ENCODE data around the gene ZNF148. TPM values are rescaled to one million over a fixed set of nuclear protein-coding genes. Genes with fewer than 3 reads are reported as not detected.
"Not testable (repeated sequence)": the region's sequence is repeated elsewhere in the genome, so short reads cannot be mapped to it uniquely, and the experiment has no call there.

Gene ZNF148
- total and polyA plus RNA-seq, 8 donors, result 2.1 to 31.2 (median 17.1) TPM

- Histone ChIP-seq H3K27me3 (no peaks in the 10 kb centered on the region), H3K4me3 (no peak overlapping the region), H3K4me1 (peaks cover 3 to 11% (median 7%) of the 10 kb centered on the region in 3 donors), H3K27ac (no peak overlapping the region), H3K36me3 (no peaks in the 10 kb centered on the region), H3K9me3 (no peaks in the 10 kb centered on the region)
- no peak for TF ChIP-seq CTCF (IDR thresholded peaks at IDR 0.05)
- intact Hi-C loops (cut with DNase I), result no loop called here
- ATAC-seq (no peak), FAIRE-seq (no peak), DNase-seq (no peak)
- WGBS, 2 donors, result 94 to 96% methylated on average over 7 of the region's 7 CpGs
Observed at GRCh38 chr3:125351152-125351551, 24.0 kb downstream of the ZNF148 start.

GRCh38 chr3:125350597-125350996 lies 24.5 kb downstream of the ZNF148 start:
- H3K27me3 ChIP-seq, result no peaks in the 10 kb centered on the region
- 68 to 69% methylated on average over 5 of the region's 5 CpGs for WGBS, 2 donors
- no peak overlapping the region for H3K4me3 ChIP-seq
- H3K9me3 ChIP-seq, result no peaks in the 10 kb centered on the region
- ATAC-seq, result no peak
- no peak for TF ChIP-seq CTCF (IDR thresholded peaks at IDR 0.05)
- intact Hi-C loops (cut with DNase I), result no loop called here
- FAIRE-seq, result no peak
- H3K36me3 ChIP-seq, result no peaks in the 10 kb centered on the region
- H3K27ac ChIP-seq, result no peak overlapping the region
- peaks cover 3 to 6% (median 3%) of the 10 kb centered on the region in 3 donors for H3K4me1 ChIP-seq
- DNase-seq, result no peak

GRCh38 chr3:125349556-125350165 lies 25.5 kb downstream of the ZNF148 start:
- no peaks in the 10 kb centered on the region for H3K27me3 ChIP-seq
- DNase-seq (no peak), ATAC-seq (no peak), FAIRE-seq (no peak)
- no peaks in the 10 kb centered on the region for H3K36me3 ChIP-seq
- no peak for TF ChIP-seq CTCF (IDR thresholded peaks at IDR 0.05)
- peaks cover 3 to 6% (median 3%) of the 10 kb centered on the region in 3 donors for H3K4me1 ChIP-seq
- no peaks in the 10 kb centered on the region for H3K9me3 ChIP-seq
- intact Hi-C loops (cut with DNase I), result no loop called here
- no peak overlapping the region for H3K27ac ChIP-seq
- no peak overlapping the region for H3K4me3 ChIP-seq

GRCh38 chr3:125349055-125349454 lies 26.1 kb downstream of the ZNF148 start:
- intact Hi-C loops (cut with DNase I), result no loop called here
- no peak overlapping the region for H3K27ac ChIP-seq
- TF ChIP-seq CTCF (IDR thresholded peaks at IDR 0.05), result no peak
- WGBS, 2 donors, result 29 to 39% methylated on average over 3 of the region's 3 CpGs
- ATAC-seq, result no peak
- H3K4me1 ChIP-seq, result peaks cover 3 to 6% (median 3%) of the 10 kb centered on the region in 3 donors
- H3K4me3 ChIP-seq, result no peak overlapping the region
- no peak for DNase-seq
- H3K36me3 ChIP-seq, result no peaks in the 10 kb centered on the region
- H3K9me3 ChIP-seq, result no peaks in the 10 kb centered on the region
- FAIRE-seq, result no peak
- no peaks in the 10 kb centered on the region for H3K27me3 ChIP-seq

GRCh38 chr3:125343367-125343766 lies 31.8 kb downstream of the ZNF148 start:
- DNase-seq; H3K27ac ChIP-seq; H3K4me3 ChIP-seq; intact Hi-C loops (cut with DNase I); H3K4me1 ChIP-seq; H3K9me3 ChIP-seq; ATAC-seq; H3K36me3 ChIP-seq; FAIRE-seq; H3K27me3 ChIP-seq: not testable (repeated sequence)
- WGBS, 2 donors, result 97 to 98% methylated on average over 6 of the region's 7 CpGs

Measured in pancreas (tissue), 10 donors.